Measurements from ENCODE around the gene PALM.
"Not testable (repeated sequence)": the region's sequence is repeated elsewhere in the genome, so short reads cannot be mapped to it uniquely, and the experiment has no call there.

PALM gene

DNA sequence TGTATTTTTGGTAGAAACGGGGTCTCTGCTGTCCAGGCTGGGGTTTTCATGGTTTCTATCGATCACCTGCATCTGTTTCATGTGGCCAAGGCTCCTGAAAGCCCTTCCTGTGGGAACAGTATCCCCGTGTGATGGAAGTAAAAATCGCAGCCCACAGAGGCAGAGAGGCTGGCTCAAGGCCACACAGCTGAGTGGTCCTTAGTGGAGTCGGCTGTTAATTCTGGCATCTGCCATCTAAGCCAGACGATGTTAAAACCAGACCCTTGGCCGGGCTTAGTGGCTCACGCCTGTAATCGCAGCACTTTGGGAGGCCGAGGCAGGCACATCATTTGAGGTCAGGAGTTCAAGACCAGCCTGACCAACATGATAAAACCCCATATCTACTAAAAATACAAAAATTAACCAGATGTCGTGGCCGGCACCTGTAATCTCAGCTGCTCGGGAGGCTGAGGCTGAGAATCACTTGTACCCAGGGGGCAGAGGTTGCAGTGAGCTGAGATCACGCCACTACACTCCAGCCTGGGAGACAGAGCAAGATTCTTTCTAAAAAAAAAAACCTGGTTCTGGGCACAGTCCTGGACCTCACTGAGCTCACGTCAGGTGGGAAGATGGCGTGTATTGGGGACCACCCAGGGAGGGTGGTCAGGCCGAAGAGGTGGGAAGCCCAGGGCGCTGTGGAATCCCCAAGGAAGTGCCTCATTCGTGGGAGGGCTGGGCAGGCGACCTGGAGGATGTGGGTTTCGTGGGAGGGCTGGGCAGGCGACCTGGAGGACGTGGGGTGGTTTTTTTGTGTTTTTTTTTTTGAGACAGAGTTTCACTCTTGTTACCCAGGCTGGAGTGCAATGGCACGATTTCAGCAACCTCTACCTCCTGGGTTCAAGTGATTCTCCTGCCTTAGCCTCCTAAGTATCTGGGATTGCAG, 23.7 kb downstream of the PALM start:
- no peak for DNase-seq

- DNase-seq: no peak
Measured at GRCh38 chr19:734716-735115, 26.0 kb downstream of the PALM start.

DNA sequence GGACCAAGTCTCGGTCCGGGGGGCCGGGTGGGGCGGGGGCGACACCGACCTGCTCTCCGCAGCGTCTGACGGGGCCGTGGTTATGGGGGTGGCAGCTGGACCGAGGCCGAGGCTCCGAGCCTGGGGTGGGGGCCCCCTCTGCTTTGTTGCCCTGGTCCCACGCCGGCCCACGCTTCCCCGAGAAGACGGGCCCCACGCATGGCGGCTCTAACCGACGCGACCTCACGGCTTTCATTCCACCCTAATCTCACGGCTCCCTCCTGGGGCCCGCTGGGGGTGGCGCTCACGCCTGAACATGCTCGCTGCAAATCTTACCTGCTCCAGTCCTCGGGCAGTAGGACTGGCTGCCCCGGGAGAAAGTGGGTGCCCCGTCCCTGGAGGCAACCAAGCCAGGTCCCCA, 27.4 kb downstream of the PALM start:
- DNase-seq: no peak

DNA sequence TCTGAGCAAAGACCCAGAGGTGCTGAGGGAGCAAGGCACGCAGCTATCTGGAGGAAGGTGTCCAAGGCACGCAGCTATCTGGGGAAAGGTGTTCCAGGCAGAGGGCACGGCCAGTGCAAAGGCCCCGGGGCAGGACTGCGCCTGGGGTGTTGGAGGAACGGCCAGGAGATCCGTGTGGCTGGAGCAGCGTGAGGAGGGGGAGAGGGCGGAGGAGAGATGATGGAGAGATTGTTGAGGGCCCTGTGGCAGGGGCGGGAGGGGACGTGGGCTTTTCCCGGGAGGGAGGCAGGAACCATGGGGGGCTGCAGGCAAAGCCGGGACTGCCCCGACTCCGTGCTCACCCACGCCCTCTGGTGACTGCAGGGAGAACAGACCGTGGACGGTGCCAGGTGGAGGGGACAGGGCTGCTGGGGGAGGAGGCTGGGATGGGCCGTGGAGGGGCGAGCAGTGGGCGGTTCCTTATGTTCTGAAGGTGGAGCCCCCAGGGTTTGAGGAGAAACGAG, 28.9 kb downstream of the PALM start:
- peak; percentile 39 for DNase-seq

DNA sequence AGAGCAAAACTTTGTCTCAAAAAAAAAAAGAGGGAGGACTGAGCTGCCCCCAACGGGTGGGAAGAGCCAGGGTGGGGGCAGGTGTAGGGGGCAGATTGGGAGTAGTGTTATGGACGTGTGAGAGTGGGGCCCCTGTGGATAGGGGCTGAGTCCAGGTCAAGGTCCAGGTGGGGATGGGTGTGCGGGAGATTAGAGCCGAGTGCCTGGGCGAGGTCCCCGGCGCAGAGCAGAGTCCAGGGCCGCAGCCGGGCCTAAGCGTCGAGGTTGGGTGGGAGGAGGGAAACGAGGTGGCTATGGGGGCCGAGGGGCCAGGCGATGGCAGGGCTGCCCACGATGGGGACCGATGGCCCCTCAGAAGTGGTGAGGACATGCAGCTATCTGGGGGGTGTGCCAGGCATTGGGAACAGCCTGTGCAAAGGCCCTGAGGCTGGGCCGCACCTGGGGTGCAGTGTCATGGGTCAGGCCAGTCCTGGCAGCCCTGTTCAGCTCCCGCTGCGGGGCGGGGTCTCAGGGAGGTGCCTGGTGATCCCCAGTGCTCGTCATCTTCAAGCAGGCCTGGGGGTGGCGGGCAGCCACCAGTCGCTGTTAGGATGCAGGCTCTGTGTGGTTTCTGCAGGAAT, 29.9 kb downstream of the PALM start:
- no peak for DNase-seq

DNA sequence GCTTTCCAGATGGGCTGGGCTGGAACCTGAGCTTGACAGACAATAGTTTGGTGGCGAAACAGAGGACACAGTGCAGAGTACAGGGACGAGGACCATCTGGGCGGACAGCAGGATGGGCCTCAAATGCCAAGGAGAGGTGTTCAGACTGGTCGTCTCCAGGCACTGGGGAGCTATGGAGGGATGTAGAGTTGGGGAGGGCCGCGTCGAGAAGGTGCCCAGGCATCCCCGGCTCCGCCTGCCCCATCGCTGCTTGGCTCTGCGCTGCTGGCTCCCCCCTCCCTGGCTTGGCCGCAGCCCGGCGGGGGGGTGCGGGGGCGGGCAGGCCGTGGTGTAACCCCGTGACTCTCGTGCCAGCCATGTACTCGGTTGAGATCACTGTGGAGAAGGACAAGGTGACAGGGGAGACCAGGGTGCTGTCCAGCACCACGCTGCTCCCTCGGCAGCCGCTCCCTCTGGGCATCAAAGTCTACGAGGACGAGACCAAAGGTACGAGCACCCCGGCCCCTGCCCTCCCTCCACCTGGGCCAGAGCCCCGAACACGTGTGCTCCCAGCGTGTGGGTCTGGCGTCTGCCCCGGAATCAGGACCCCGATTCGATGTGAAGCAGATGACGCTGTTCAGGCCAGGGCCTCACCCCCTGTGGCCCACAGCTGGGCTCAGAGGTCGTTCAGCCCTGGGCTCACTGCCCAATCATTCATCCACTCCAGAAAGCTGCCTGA, 31.4 kb downstream of the PALM start:
- DNase-seq: no peak

- DNase-seq: not testable (repeated sequence)
Measured at GRCh38 chr19:740816-741505, 32.2 kb downstream of the PALM start.

DNA sequence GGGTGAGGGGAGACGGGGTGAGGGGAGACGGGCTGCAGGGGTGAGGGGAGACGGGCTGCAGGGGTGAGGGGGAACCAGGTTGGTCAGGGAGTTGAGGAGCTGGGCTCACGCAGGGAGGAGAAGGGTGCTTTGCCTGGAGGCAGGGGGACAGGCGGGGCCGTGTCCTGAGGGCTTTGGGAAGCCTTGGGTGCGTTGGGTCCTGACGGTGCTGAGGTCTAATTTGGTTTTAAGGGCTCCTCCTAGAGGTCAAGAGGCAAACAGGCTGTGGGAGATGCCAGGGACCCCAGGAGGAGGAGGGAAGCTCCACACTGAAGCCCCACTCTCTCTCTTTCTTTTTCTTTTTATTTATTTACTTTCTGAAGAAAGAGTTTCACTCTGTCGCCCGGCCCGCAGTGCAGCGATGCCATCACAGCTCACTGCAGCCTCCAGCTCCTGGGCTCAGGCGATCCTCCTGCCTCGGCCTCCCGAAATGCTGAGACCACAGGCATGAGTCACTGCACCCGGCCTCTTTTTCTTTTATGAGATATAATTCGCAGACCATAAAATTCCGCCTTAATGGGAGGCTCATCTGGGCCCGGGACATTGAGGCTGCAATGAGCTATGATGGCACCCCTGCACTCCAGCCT, 32.9 kb downstream of the PALM start:
- DNase-seq: no peak

GRCh38 chr19:742540-743075, 33.9 kb downstream of the PALM start:
- DNase-seq: no peak

DNA sequence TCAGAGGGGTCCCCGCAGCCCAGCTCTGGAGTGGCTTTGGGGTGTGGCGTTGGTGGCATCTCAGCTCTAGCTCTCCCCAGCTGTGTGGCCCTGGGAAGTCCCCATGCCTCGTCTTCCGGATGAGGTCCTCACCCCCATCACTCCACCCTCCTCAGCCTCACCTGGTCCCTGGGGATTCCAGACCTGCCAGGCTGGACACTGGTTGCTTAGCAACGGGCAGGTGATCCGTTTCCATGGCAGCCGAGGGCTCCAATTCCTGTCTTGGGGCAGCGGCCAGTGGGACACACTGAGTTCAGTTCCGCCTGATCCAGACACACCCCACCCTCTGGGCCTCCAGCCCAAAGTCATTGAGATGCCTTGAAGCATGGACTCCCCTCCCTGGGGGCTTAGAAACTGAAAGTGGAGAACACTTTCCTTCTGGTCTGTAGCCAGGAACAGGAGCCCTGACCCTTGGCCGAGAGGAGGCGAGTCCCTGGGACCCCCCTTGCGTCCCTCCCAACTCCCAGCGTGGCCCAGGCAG, 34.5 kb downstream of the PALM start:
- DNase-seq: no peak

DNA sequence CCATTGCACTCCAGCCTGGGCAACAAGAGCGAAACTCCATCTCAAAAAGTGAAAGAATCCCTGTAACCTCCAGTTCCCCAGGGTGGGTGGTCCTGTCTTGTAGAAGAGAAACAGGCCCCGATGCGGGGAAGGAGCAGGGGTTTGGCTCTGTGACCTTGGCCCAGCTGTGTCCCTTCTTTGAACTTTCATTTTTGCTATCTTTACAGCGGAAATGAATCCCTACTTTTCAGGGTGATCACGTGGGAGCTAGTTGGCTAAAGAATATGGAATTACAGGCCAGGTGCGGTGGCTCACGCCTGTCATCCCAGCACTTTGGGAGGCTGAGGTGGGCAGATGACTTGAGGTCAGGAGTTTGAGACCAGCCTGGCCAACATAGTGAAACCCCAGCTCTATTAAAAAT, 36.4 kb downstream of the PALM start:
- not testable (repeated sequence) for DNase-seq

DNA sequence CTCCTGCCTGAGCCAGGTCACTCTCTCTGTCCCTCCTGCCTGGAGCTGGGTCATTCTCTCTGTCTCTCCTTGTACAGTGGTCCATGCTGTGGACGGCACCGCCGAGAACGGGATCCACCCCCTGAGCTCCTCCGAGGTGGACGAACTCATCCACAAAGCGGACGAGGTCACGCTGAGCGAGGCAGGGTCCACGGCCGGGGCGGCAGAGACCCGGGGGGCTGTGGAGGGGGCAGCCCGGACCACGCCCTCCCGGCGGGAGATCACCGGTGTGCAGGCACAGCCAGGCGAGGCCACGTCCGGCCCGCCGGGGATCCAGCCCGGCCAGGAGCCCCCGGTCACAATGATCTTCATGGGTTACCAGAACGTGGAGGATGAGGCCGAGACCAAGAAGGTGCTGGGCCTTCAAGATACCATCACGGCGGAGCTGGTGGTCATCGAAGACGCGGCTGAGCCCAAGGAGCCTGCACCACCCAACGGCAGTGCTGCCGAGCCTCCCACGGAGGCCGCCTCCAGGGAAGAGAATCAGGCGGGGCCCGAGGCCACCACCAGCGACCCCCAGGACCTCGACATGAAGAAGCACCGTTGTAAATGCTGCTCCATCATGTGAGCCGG, 37.6 kb downstream of the PALM start:
- DNase-seq: no peak

- no peak for DNase-seq
Measured at GRCh38 chr19:746956-747355, 38.2 kb downstream of the PALM start.

DNA sequence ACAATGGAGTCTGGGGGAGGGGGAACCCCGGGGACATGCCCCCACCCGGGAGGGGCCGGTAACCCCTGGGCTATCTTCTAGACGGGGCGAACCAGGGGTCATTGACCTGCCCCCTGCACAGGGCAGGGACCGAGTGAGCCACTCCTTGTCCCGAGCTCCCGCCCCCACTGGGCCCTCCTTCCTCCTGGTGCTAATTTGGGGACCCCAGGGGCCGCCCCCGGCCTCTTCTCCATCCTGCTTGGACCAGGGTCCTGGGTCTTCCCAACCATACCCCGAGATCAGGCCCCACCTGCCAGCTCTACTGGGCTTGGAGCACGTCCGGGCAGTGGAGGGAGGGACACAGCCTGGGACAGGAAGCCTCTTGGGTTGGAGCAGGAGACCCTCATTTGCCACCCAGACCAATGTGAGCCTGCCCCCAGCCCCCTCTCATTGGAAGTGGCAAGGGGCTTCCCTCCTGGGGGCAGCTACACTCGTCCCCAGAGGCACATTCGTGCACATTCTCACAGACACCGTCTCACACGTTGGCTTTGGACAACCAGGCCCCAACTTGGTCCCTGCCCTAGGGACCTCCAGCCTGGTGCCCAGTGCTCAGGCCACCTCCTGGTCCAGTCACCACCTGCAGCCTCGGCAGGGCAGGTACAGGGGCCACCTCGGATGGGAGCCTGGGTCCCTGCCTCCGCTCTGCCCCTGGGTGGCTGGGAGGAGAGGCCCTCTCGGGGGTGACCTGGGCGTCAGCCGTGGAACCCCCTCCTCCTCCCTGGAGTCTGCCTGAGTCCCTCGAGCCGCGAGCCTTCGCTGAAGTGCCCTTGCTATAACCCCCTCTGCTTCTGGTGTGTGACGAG, 38.9 kb downstream of the PALM start:
- DNase-seq: no peak

- no peak for DNase-seq
Measured at GRCh38 chr19:748274-748598, 39.5 kb downstream of the PALM start.

DNA sequence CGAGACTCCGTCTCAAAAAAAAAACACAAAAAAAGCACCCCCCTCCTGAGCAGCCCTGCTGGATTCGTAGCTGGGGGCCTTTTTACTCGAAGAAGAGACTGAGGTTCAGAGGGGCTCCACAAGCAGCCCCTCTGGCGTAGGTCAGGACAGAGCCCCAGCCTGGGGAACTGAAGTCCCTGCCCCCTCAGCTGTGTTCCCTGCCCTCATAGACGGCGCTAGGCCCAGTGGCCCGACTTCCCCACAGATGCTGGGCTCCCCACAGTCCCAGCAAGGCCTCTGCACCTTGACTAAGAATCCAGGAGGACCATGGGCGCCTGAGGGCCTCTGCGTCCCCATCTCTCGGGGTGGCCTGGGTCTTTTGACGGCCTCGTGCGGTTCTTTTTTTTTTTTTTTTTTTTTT, 41.1 kb downstream of the PALM start:
- no peak for DNase-seq

- DNase-seq: no peak
Measured at GRCh38 chr19:750640-751423, 42.1 kb downstream of the PALM start, which contains the start of gene MISP. Gene MISP, plus strand, starts transcription at chr19:751112. Its CDS starts 5,835 bp downstream, at chr19:756947.

DNA sequence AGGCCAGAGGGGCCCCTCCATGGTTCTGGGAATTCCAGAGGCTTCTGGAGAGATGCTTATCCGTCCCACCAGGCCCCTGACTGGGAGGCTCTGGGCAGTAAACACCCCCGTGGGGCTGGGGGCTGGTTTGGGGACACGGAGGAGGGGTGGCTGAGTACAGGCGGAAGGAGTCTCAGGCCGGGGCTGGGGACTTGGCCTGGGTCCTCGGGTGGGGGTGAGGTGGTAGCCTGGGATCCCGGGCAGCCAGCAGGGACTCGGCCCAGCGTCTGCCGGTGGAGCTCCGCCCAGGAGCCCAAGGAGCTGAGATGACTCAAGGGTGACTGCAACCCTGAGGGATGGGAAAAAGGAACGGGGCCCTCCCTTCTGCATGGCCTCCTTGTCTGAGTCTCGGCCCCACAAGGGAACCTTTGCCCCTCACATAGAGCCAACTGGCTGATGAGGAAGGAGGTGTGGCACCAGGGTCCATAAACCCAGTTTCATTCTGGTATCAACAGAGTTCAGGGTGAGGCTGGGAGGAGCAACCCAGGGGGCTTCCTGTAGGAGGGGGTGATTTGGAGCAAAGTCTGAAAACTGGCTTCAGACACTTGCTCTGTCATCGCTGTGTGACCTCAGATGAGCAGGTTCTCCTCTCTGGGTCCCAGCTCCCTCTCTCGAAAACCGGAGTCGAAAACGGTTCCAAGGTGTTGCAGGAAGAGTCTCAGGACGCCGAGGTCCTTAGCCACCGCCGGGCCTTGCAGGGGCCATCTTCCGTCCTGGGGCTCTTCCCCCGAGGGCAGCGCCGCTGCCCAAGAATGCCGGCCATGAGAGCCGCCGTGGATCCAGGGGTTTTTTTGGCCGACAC, 43.0 kb downstream of the PALM start:
- no peak for DNase-seq

Measured in effector CD4-positive, alpha-beta T cell (primary cell).